ENCODE data around the gene PXMP2. TPM values are rescaled to one million over a fixed set of nuclear protein-coding genes. Genes with fewer than 3 reads are reported as not detected.

PXMP2 gene
- total and polyA plus RNA-seq, 2 of the 8 experiments (the other 6 are each of a cell fraction or from before 2014, with no cell fraction given) = 13.8 to 15.1 TPM

DNA sequence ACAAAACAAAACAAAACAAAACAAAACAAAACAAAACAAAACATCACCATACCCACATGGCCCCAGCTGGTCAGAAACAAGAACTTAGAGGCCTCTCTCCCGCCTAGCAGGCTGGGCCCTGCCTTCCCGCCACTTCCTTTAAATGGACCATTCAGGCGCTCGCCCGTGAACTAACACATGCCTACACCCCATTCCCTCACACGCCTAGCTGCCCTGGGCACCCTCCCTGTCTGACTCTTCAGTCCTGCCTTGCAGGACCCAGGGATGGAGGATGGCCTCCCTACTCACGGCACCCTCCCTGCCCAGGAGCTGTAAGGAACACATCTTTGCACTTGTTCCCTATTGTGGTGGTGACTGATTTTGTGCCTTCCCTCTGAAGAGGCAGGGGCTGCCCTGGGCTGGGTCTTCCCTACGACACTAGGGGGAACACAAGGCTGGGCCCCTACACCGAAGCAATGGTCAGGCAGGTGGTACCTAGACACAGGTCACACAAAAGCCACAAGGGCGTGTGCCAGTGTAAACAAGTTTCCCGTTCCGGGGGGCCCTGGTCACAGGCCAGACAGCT is 47.3 kb upstream of the PXMP2 start:
- Histone ChIP-seq H2BK5ac (ENCODE audit: low read depth, low read length) (0 out of 2 replicates have a peak overlapping the region, but pooled peaks have one; percentile 35), H3K23ac (ENCODE audit: insufficient read length) (no peak overlapping the region), H3K4me3 (ENCODE audit: extremely low read depth in 1 of 4, insufficient read depth in 2 of 4, low read depth in 3 of 4, low read length in 4 of 4) (no peak overlapping the region), H3K4me1 (replicated peaks in 1 of 4; ENCODE audit: control insufficient read depth in 3 of 4, insufficient read depth in 4 of 4, low read length in 3 of 4) (no peaks in the 10 kb centered on the region), H3K4ac (replicated peaks; ENCODE audit: insufficient read length, low read depth, low read length) (no peak overlapping the region), H4K91ac (replicated peaks; ENCODE audit: insufficient read length, low read length) (no peak overlapping the region), H2AFZ (ENCODE audit: low read length) (no peak overlapping the region), H4K5ac (ENCODE audit: insufficient read length, low read depth, low read length) (no peak overlapping the region), H3K79me1 (ENCODE audit: low read depth, low read length) (no peaks in the 10 kb centered on the region; the same call in 1 of the 2 replicates), H3K9me3 (ENCODE audit: insufficient read depth in 2 of 2, low read depth in 1 of 2, low read length in 1 of 2) (no peaks in the 10 kb centered on the region), H2AK5ac (ENCODE audit: low read depth, low read length) (no peak overlapping the region), H3K14ac (ENCODE audit: insufficient read length) (no peak overlapping the region), H2BK120ac (replicated peaks; ENCODE audit: low read depth, low read length) (no peak overlapping the region), H2BK20ac (ENCODE audit: low read length) (no peak overlapping the region), H3K79me2 (ENCODE audit: control insufficient read depth in 1 of 2, insufficient read depth in 2 of 2, low read length in 2 of 2) (no peaks in the 10 kb centered on the region), H4K20me1 (replicated peaks in 1 of 2; ENCODE audit: control insufficient read depth in 1 of 2, insufficient read depth in 2 of 2, low read length in 2 of 2) (peaks cover 7 to 35% of the 10 kb centered on the region in 2 experiments), H3K36me3 (ENCODE audit: control insufficient read depth in 2 of 4, insufficient read depth in 4 of 4, low read length in 3 of 4) (peaks cover 37 to 76% (median 65%) of the 10 kb centered on the region in 4 experiments), H2BK15ac (ENCODE audit: low read length) (no peak overlapping the region), H3K18ac (ENCODE audit: extremely low read depth, low read length) (no peak overlapping the region), H3K56ac (replicated peaks; ENCODE audit: insufficient read length, low read depth, low read length) (no peak overlapping the region), H3K23me2 (ENCODE audit: low read depth, low read length) (no peaks in the 10 kb centered on the region), H3K4me2 (ENCODE audit: insufficient read depth in 1 of 2, low read depth in 2 of 2, low read length in 2 of 2) (no peak overlapping the region), H2BK12ac (ENCODE audit: low read depth, low read length) (no peak overlapping the region), H3K27ac (ENCODE audit: low read depth, low read length) (no peak overlapping the region), H3K9ac (replicated peaks in 1 of 4; ENCODE audit: extremely low read depth in 1 of 4, low read depth in 3 of 4, low read length in 3 of 4) (no peak overlapping the region), H4K8ac (ENCODE audit: extremely low read depth, insufficient read depth, low read length) (peak overlapping the region; percentile 46; the same call in 1 of the 2 replicates), H3K27me3 (replicated peaks in 1 of 4; ENCODE audit: control insufficient read depth in 3 of 4, extremely low read depth in 1 of 4, insufficient read depth in 3 of 4, low read length in 3 of 4) (no peaks in the 10 kb centered on the region)
- TF ChIP-seq ZNF274 (IDR thresholded peaks at IDR 0.05; ENCODE audit: borderline replicate concordance, extremely low read depth, low read length) (no peak), RXRA (IDR thresholded peaks at IDR 0.05; ENCODE audit: insufficient read depth, low read depth, low read length) (no peak), TEAD4 (IDR thresholded peaks at IDR 0.05; ENCODE audit: low read depth, low read length) (no peak), POU5F1 (IDR thresholded peaks at IDR 0.05; ENCODE audit: low read depth, low read length) (no peak), HDAC6 (IDR thresholded peaks at IDR 0.05; ENCODE audit: low read depth, low read length) (no peak), BCL11A (IDR thresholded peaks at IDR 0.05; ENCODE audit: low read depth in 2 of 2, low read length in 2 of 2) (no peak), POLR2AphosphoS5 (IDR thresholded peaks at IDR 0.05; ENCODE audit: low read depth, low read length) (no peak), JUN (IDR thresholded peaks at IDR 0.05; ENCODE audit: low read depth, low read length) (no peak)
- TF ChIP-seq, protein P1, sequence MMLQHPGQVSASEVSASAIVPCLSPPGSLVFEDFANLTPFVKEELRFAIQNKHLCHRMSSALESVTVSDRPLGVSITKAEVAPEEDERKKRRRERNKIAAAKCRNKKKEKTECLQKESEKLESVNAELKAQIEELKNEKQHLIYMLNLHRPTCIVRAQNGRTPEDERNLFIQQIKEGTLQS (IDR thresholded peaks at IDR 0.05; ENCODE audit: insufficient read depth, low read depth, low read length) = no peak
- TF ChIP-seq, protein P2, sequence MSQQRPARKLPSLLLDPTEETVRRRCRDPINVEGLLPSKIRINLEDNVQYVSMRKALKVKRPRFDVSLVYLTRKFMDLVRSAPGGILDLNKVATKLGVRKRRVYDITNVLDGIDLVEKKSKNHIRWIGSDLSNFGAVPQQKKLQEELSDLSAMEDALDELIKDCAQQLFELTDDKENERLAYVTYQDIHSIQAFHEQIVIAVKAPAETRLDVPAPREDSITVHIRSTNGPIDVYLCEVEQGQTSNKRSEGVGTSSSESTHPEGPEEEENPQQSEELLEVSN (IDR thresholded peaks at IDR 0.05) = no peak
- DNase-seq (ENCODE audit: low read depth in 1 of 2, low spot score in 2 of 2) (no peak), FAIRE-seq (no peak)
- CTCF ChIA-PET (ENCODE audit: partially characterized antibody) = interaction anchor here (1.0 to 9.3 kb wide), 4 partner anchors 8 to 25 kb away, joined by 3 to 61 read pairs (median 18); no protein-coding TSS in a partner anchor
- 88% methylated on average over 12 of the region's 12 CpGs; no CpG with 5 or more reads in 1 of the 2 experiments for WGBS, 2 experiments (ENCODE audit: extremely low coverage in 1 of 2, insufficient coverage in 1 of 2, insufficient read length in 1 of 2, insufficient replicate concordance in 2 of 2, low coverage in 1 of 2, low lambda C conversion rate in 2 of 2, missing lambda C conversion rate in 1 of 2)
- POLR2A ChIA-PET (ENCODE audit: partially characterized antibody) = interaction anchor here (1.8 kb wide), 1 partner anchor 12 kb away, joined by 7 read pairs; no protein-coding TSS in a partner anchor
